AG09319 (cell line): Measurements from ENCODE around the gene B3GAT1.
"Not testable (repeated sequence)": the region's sequence is repeated elsewhere in the genome, so short reads cannot be mapped to it uniquely, and the experiment has no call there.

Experiments used
- DNase-seq: peaks from one replicate; pipeline ENCODE4 v3.0.0-alpha.2; 2010; ENCODE audit warnings: low read depth; ENCODE audit errors: extremely low read depth
- TF ChIP-seq, protein P1 (sequence below): IDR thresholded peaks from 2 replicates; pipeline ENCODE4 v1.5.1; 2011; ENCODE audit warnings: low read depth, mild to moderate bottlenecking, inconsistent platforms, low read length, moderate library complexity

Gene B3GAT1, protein sequence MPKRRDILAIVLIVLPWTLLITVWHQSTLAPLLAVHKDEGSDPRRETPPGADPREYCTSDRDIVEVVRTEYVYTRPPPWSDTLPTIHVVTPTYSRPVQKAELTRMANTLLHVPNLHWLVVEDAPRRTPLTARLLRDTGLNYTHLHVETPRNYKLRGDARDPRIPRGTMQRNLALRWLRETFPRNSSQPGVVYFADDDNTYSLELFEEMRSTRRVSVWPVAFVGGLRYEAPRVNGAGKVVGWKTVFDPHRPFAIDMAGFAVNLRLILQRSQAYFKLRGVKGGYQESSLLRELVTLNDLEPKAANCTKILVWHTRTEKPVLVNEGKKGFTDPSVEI

DNA sequence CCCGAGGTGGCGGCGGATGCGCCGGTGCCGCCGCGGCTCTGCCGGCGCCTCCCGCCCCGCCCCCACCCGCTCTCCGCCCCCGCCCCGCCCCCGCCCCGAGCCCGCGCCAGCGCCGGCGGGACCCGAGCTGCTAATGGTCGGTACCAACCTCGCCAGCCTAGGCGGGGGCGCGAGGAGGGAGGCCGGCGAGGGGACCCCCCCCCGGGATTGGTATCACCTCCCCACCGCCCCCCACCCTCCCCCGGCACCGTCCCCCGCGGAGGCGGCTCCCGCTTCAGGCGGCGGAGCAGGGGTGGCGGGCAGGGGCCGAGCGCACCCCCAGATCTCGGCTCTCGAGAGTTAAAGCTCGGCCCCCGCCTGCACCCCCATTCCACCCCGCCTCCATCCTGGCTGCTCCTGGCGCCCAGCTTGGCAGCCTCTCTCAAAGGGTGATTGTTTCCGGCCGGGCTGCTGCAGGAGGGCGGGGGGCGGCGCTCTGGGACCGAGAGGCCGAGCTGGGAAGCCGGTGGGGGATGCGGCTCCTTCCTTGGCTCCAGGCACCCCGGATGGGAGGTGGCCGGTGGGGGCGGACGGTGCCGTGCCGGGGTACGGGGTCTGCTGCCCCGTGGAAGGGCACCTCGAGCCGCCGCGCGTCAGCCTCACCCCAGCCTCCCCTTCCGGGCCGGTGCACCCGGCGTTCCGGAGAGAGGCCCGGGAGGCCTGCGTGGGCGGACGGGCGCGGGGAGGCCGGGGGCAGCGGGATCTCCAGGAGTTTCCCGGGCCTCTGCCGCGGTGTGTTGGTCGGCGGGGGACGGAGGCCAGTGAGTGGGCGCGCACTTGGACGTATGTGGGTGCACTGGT, at the start of gene B3GAT1:
Gene B3GAT1, minus strand, starts transcription at position 40 of the 840 bp plus-strand sequence. CDS start 24,583 bp downstream, outside the sequence.
- DNase-seq, result no peak

DNA sequence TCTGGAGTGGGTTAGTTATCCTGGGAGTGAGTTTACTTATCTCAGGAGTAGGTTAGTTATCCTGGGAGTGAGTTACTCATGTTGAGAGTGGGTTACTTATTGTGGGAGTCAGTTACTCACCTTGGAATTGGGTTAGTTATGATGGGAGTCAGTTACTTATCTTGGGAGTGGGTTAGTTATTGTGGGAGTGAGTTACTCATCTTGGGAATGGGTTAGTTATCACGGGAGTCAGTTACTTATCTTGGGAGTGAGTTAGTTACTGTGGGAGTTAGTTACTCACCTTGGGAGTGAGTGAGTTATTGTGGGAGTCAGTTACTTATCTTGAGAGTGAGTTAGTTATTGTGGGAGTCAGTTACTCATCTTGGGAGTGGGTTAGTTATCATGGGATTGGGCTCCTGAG, 49.6 kb upstream of the B3GAT1 start:
- TF ChIP-seq, protein P1, sequence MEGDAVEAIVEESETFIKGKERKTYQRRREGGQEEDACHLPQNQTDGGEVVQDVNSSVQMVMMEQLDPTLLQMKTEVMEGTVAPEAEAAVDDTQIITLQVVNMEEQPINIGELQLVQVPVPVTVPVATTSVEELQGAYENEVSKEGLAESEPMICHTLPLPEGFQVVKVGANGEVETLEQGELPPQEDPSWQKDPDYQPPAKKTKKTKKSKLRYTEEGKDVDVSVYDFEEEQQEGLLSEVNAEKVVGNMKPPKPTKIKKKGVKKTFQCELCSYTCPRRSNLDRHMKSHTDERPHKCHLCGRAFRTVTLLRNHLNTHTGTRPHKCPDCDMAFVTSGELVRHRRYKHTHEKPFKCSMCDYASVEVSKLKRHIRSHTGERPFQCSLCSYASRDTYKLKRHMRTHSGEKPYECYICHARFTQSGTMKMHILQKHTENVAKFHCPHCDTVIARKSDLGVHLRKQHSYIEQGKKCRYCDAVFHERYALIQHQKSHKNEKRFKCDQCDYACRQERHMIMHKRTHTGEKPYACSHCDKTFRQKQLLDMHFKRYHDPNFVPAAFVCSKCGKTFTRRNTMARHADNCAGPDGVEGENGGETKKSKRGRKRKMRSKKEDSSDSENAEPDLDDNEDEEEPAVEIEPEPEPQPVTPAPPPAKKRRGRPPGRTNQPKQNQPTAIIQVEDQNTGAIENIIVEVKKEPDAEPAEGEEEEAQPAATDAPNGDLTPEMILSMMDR, result no peak
- no peak for DNase-seq

More for the DNA sequence above, at the start of gene B3GAT1:
- TF ChIP-seq, protein P1, result no peak

DNA sequence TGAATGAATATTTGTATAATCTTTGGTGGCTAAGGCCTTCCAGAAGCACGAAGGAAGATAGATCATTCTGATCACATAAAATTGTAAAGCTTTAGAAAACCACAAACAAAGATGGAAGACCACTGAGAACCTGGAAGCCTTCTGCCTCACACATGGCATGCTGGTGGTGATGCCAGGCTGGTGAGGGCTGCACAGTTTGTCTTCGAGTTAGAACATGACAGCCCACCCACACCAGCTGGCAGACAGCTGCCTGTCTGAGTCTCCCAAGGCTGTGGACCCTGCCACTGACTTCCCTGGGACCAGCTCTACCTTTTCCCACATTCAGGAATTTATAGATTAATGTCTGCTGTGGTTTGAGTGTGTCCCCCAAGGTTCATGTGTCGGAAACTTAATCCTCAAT, 48.8 kb upstream of the B3GAT1 start:
- DNase-seq, result no peak
- TF ChIP-seq, protein P1, result no peak

DNA sequence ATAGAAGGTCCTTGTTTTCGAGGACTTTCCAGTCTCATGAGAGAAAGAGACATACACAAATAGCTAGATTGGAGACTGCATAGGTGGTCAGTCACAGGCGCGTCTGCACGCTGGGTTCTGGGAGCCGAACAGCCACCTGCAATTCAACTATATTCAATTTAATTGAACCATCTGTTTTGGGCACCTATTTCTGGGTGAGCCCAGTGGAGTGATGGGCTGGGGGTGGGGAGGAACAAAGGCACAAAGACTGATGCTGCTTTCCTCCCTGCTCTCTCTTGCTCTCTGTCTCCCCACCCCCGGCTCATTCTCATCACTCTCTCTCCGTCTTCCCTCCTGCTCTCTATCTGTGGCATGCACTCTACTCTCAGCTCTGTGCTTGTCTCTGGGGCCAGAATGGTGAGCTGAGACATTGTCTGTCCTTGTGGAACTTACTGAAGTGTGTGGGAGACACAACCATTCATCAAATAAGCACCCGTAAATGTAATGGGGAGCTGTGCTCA, 48.1 kb upstream of the B3GAT1 start:
- no peak for DNase-seq
- TF ChIP-seq, protein P1, result no peak

DNA sequence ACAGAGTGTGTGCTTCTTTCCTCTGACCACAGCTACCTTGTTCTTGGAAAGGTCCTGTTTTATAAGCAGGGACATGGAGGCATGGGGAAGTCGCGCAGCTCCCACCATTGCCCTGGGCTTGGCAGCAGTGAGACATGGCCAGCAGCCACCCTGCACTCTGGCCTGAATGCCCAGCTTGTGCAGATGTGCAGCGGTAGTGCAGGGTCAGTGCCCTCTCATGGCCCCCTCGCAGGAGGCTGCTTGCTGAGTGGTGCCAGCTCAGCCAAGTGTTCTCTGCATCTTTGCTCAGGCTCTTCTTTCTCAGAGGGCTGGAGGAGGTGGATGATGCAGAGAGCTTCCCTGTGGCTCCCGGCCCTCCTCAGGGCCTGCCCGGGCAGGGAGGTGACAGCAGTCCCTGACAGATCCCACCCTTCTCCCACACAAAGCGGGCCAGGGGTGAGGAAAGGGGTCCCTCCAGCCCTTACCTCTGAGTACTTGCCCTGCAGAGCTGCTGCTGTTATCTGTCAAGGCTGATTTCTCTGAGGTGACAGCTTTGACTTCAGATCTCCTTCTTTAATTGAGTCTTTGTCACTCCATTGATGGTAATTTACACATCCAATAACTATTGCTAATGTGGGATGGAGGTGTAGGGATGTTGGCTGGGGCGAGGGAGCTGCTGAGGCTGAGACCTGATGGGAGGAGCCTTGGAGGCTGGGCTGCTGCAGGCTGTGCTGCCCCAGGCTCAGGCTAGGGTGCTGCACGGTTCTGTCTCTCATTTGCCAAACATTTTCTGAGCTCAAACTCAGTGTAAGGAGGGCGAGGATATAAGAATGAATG, 47.4 kb upstream of the B3GAT1 start:
- no peak for DNase-seq
- TF ChIP-seq, protein P1, result no peak

DNA sequence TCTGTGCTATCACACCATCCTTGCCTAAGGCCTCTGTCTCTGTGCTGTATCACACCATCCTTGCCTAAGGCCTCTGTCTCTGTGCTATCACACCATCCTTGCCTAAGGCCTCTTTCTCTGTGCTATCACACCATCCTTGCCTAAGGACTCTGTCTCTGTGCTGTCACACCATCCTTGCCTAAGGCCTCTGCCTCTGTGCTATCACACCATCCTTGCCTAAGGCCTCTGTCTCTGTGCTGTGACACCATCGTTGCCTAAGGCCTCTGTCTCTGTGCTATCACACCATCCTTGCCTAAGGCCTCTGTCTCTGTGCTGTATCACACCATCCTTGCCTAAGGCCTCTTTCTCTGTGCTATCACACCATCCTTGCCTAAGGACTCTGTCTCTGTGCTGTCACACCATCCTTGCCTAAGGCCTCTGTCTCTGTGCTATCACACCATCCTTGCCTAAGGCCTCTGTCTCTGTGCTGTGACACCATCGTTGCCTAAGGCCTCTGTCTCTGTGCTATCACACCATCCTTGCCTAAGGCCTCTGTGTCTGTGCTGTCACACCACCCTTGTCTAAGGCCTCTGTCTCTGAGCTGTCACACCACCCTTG, 45.5 kb upstream of the B3GAT1 start:
- DNase-seq, result not testable (repeated sequence)

DNA sequence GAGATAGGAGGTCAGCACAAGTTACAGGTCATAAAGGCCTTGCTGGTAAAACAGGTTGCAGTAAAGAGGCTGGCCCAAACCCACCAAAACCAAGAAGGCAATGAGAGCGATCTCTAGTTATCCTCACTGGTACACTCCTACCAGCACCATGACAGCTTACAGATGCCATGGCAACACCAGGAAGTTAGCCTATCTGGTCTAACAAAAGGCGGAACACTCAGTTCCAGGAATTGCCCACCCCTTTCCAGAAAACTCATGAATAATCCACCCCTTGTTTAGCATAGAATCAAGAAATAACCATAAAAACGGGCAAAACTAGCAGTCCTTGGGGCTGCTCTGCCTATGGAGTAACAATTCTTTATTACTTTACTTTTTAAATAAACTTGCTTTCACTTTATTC, 43.5 kb upstream of the B3GAT1 start:
- no peak for DNase-seq
- TF ChIP-seq, protein P1, result no peak
